HepG2 (cell line): Measurements from ENCODE around the gene PARD3. TPM values are rescaled to one million over a fixed set of nuclear protein-coding genes. Genes with fewer than 3 reads are reported as not detected.

Experiments
- CCAR2 ChIP-seq: fragments of 200-400 bp; formaldehyde crosslinking; optimal IDR thresholded peaks from 2 replicates; pipeline ENCODE3; 2018; ENCODE audit warnings: low read depth, mild to moderate bottlenecking, low read length, moderate library complexity
- EP300 ChIP-seq, 3 experiments: sonication (generic) in 1 of 3; formaldehyde crosslinking in 1 of 3; IDR thresholded peaks; 2 replicates each; pipeline versions ENCODE4 v1.5.1 to v1.6.1; 2011 to 2020; ENCODE audit warnings: low read depth in 2 of 3, low read length in 2 of 3, borderline replicate concordance in 1 of 3, improper control_type of control experiment in 1 of 3, mild to moderate bottlenecking in 1 of 3, missing genetic modification reagents in 1 of 3, moderate library complexity in 1 of 3
- ERF ChIP-seq: IDR thresholded peaks from 2 replicates; pipeline ENCODE4 v1.6.1; 2018; ENCODE audit warnings: missing biosample characterization, missing genetic modification reagents
- KDM5A ChIP-seq: fragments of 200-600 bp; sonication (generic); IDR thresholded peaks from 2 replicates; pipeline ENCODE4 v1.7.0; 2018; ENCODE audit warnings: antibody characterized with exemption, mild to moderate bottlenecking, low read length, borderline replicate concordance
- MAFG ChIP-seq: sonication (generic); formaldehyde crosslinking; IDR thresholded peaks from 2 replicates; pipeline ENCODE4 v1.5.1; 2020; ENCODE audit warnings: mild to moderate bottlenecking, missing genetic modification reagents
- PAXIP1 ChIP-seq: sonication (generic); formaldehyde crosslinking; conservative IDR thresholded peaks from 2 replicates; pipeline ENCODE4 v1.4.0; 2020; ENCODE audit warnings: mild to moderate bottlenecking, missing genetic modification reagents, moderate library complexity
- SOX5 ChIP-seq: IDR thresholded peaks from 2 replicates; pipeline ENCODE4 v1.6.1; 2016; ENCODE audit warnings: borderline replicate concordance
- ZNF263 ChIP-seq: sonication (generic); formaldehyde crosslinking; IDR thresholded peaks from 2 replicates; pipeline ENCODE4 v1.4.0; 2020; ENCODE audit warnings: missing genetic modification reagents
- ZNF749 ChIP-seq: sonication (generic); formaldehyde crosslinking; IDR thresholded peaks from 2 replicates; pipeline ENCODE4 v1.8.0; 2022; ENCODE audit warnings: mild to moderate bottlenecking, missing genetic modification reagents, moderate library complexity, borderline replicate concordance
- polyA plus RNA-seq, 8 experiments: library from polyadenylated mRNA; depleted of rRNA in 3 of 8; stranded (reverse) in 7 of 8; unstranded in 1 of 8; fragments of >200 nt; fragmentation: Illumina TruSeq in 4 of 8; extraction: Trizol in 4 of 8; gene quantifications; 2 replicates each; pipeline versions ENCODE4 v1.2.1 to v1.2.3, GENCODE V29; 2011 to 2016; ENCODE audit warnings: low read depth in 4 of 8, missing spikeins in 1 of 8, mixed read lengths in 1 of 8; ENCODE audit not compliant: insufficient read depth in 1 of 8
- total RNA-seq, 5 experiments: library from RNA; depleted of rRNA; stranded (reverse); fragments of >200 nt; fragmentation: Illumina TruSeq; extraction: Trizol; gene quantifications; 2 replicates each; pipeline ENCODE4 v1.2.3, GENCODE V29; 2016; ENCODE audit warnings: low read depth in 1 of 5

PARD3 gene
- total and polyA plus RNA-seq, 2 of the 13 experiments (the other 11 are each of a cell fraction or from before 2014, with no cell fraction given): 40.9 to 60.0 TPM

- TF ChIP-seq ERF (CRISPR knock-in tag) (0 out of 2 replicates have a peak, but pooled peaks have one; percentile 44), ZNF263 (CRISPR knock-in tag) (no peak), CCAR2 (no peak), EP300 (IDR thresholded peaks at IDR 0.05; ENCODE audit: low read depth in 2 of 2, low read length in 2 of 2) (peak in 1 of 2 experiments; percentile 37; a peak in 1 of 4 replicates), EP300 (CRISPR knock-in tag; IDR thresholded peaks at IDR 0.05; ENCODE audit: borderline replicate concordance) (no peak), ZNF749 (CRISPR knock-in tag) (no peak), KDM5A (no peak), PAXIP1 (0 out of 2 replicates have a peak, but pooled peaks have one; percentile 23), MAFG (CRISPR knock-in tag) (peak; percentile 58; the same call in 1 of the 2 replicates), SOX5 (peak; percentile 36; the same call in 1 of the 2 replicates)
Measured at GRCh38 chr10:34124522-34125035, 690.5 kb downstream of the PARD3 start (continued).
